ENCODE measurements around the gene CCBE1. TPM values are rescaled to one million over a fixed set of nuclear protein-coding genes. Genes with fewer than 3 reads are reported as not detected.

CCBE1 gene
- total and polyA plus RNA-seq, 9 of the 15 experiments (the other 6 are each of a cell fraction or from before 2014, with no cell fraction given), result 0.20 TPM; not detected in 8

DNA sequence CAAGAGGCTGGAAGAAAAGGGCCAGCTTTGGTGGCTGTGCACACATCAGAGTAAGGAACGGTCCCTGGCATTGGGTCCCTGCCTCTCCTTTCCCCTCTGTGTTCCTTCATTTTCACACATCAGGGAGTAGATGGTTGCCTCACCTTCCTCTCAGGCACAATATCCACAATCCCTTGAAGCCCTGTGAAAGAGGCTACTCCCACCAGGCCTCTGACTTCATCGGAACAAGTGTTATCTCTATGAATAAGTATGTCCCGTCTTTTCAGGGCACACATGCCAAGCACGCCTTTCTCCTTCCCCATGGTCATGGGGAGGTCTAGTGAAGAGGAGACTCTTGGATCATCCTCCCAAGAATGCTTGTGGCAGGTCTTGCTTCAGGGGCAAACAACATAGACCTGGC is 277.0 kb downstream of the CCBE1 start:
- ATAC-seq (no peak), FAIRE-seq (no peak), DNase-seq (ENCODE audit: extremely low read depth in 1 of 4, low spot score in 3 of 4) (no peak)
- in situ Hi-C loops (cut with MboI), result no loop called here
- no peaks in the 10 kb centered on the region for H3K9me3 ChIP-seq (replicated peaks; ENCODE audit: control insufficient read depth, insufficient read depth, low read depth, low read length)
- H3K9ac ChIP-seq (ENCODE audit: insufficient read depth in 1 of 2, low read depth in 2 of 2, low read length in 2 of 2), result no peak overlapping the region
- TF ChIP-seq DDX20 (tag; IDR thresholded peaks at IDR 0.05; ENCODE audit: low read depth), result no peak
- TF ChIP-seq NCOA4 (IDR thresholded peaks at IDR 0.05; ENCODE audit: partially characterized antibody), result no peak
- no peak for TF ChIP-seq SIN3B (IDR thresholded peaks at IDR 0.05; ENCODE audit: low read depth)
- no peak for TF ChIP-seq NFYB (IDR thresholded peaks at IDR 0.05; ENCODE audit: extremely low read depth, insufficient read length)
- TF ChIP-seq TCF7L2 (IDR thresholded peaks at IDR 0.05; ENCODE audit: low read depth, low read length), result no peak
- TF ChIP-seq EHMT2 (IDR thresholded peaks at IDR 0.05), result no peak
- no peaks in the 10 kb centered on the region for H3K9me1 ChIP-seq (ENCODE audit: control insufficient read depth, insufficient read depth, low read length)
- no peak overlapping the region for H2AFZ ChIP-seq (ENCODE audit: low read depth, low read length)
- no peaks in the 10 kb centered on the region for H4K20me1 ChIP-seq (replicated peaks; ENCODE audit: control insufficient read depth, insufficient read depth, low read length)
- no peaks in the 10 kb centered on the region for H3K36me3 ChIP-seq (ENCODE audit: control insufficient read depth, insufficient read depth, low read length)
- H3K27ac ChIP-seq (ENCODE audit: extremely low read depth, low read depth, low read length), result no peak overlapping the region
- H3K4me3 ChIP-seq, result no peak overlapping the region
- H3K4me1 ChIP-seq (replicated peaks in 1 of 2; ENCODE audit: control insufficient read depth in 2 of 2, insufficient read depth in 2 of 2, low read length in 2 of 2), result no peaks in the 10 kb centered on the region
- BruUV-seq (replicated peaks), result no TSS peak
- POLR2A ChIA-PET, result interaction anchor here (0.5 kb wide), 1 partner anchor 46 kb away, joined by 4 read pairs; no protein-coding TSS in a partner anchor
- WGBS (ENCODE audit: insufficient coverage, low coverage, missing lambda C conversion rate), result 0% methylated on average over 3 of the region's 4 CpGs
- H3K4me2 ChIP-seq (ENCODE audit: insufficient read depth, low read length), result no peak overlapping the region
- no peaks in the 10 kb centered on the region for H3K79me2 ChIP-seq (ENCODE audit: control insufficient read depth, insufficient read depth, low read length)
- CTCF ChIA-PET (ENCODE audit: low intra/inter-chr PET ratio), result no interaction called here
- H3K27me3 ChIP-seq (ENCODE audit: control insufficient read depth in 2 of 2, insufficient read depth in 2 of 2, low read length in 2 of 2), result peaks cover 0 to 6% of the 10 kb centered on the region in 2 experiments; a peak in 1 of 5 replicates
- intact Hi-C loops (cut with micrococcal nuclease), result no loop called here

DNA sequence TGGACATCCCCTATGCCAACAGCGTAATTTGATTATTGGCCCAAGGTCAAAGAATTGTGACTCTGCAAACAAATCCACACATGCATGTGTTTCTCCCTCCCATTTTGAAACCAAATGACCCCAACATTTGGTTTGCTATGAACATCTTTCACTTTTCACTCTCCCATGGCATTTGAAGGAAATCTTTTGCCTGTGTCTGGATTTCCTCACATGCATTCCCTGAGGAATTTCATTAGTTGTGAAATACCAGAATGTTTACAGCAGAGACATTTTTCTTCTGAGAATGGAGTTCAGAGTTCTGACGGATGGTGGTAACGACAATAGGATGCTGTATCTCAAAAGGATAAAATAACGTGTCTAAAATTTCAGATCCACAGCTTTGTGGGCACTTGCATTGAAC is 277.8 kb downstream of the CCBE1 start:
- H3K27ac ChIP-seq (ENCODE audit: extremely low read depth, low read depth, low read length), result no peak overlapping the region
- H3K36me3 ChIP-seq (ENCODE audit: control insufficient read depth, insufficient read depth, low read length), result no peaks in the 10 kb centered on the region
- no peak overlapping the region for H3K4me2 ChIP-seq (ENCODE audit: insufficient read depth, low read length)
- no peak for DNase-seq (ENCODE audit: extremely low read depth in 1 of 4, low spot score in 3 of 4)
- no peak overlapping the region for H2AFZ ChIP-seq (ENCODE audit: low read depth, low read length)
- no peaks in the 10 kb centered on the region for H4K20me1 ChIP-seq (replicated peaks; ENCODE audit: control insufficient read depth, insufficient read depth, low read length)
- H3K9me3 ChIP-seq (replicated peaks; ENCODE audit: control insufficient read depth, insufficient read depth, low read depth, low read length), result no peaks in the 10 kb centered on the region
- H3K9ac ChIP-seq (ENCODE audit: insufficient read depth in 1 of 2, low read depth in 2 of 2, low read length in 2 of 2), result no peak overlapping the region
- H3K9me1 ChIP-seq (ENCODE audit: control insufficient read depth, insufficient read depth, low read length), result no peaks in the 10 kb centered on the region
- ChIA-PET CTCF (ENCODE audit: low intra/inter-chr PET ratio) (no interaction called here), POLR2A (no interaction called here)
- peaks cover 0 to 6% of the 10 kb centered on the region in 2 experiments; a peak in 1 of 5 replicates for H3K27me3 ChIP-seq (ENCODE audit: control insufficient read depth in 2 of 2, insufficient read depth in 2 of 2, low read length in 2 of 2)
- in situ Hi-C loops (cut with MboI) (no loop called here), intact Hi-C loops (cut with micrococcal nuclease) (no loop called here)
- FAIRE-seq, result no peak
- no peaks in the 10 kb centered on the region for H3K4me1 ChIP-seq (replicated peaks in 1 of 2; ENCODE audit: control insufficient read depth in 2 of 2, insufficient read depth in 2 of 2, low read length in 2 of 2)
- no TSS peak for BruUV-seq (replicated peaks)
- no peak for ATAC-seq
- 0% methylated on average over 4 of the region's 4 CpGs for WGBS (ENCODE audit: insufficient coverage, low coverage, missing lambda C conversion rate)
- H3K4me3 ChIP-seq, result no peak overlapping the region
- H3K79me2 ChIP-seq (ENCODE audit: control insufficient read depth, insufficient read depth, low read length), result no peaks in the 10 kb centered on the region
- TF ChIP-seq, protein P1, sequence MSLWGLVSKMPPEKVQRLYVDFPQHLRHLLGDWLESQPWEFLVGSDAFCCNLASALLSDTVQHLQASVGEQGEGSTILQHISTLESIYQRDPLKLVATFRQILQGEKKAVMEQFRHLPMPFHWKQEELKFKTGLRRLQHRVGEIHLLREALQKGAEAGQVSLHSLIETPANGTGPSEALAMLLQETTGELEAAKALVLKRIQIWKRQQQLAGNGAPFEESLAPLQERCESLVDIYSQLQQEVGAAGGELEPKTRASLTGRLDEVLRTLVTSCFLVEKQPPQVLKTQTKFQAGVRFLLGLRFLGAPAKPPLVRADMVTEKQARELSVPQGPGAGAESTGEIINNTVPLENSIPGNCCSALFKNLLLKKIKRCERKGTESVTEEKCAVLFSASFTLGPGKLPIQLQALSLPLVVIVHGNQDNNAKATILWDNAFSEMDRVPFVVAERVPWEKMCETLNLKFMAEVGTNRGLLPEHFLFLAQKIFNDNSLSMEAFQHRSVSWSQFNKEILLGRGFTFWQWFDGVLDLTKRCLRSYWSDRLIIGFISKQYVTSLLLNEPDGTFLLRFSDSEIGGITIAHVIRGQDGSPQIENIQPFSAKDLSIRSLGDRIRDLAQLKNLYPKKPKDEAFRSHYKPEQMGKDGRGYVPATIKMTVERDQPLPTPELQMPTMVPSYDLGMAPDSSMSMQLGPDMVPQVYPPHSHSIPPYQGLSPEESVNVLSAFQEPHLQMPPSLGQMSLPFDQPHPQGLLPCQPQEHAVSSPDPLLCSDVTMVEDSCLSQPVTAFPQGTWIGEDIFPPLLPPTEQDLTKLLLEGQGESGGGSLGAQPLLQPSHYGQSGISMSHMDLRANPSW (CRISPR knock-in tag; IDR thresholded peaks at IDR 0.05), result no peak
- TF ChIP-seq STAT5B (CRISPR knock-in tag; IDR thresholded peaks at IDR 0.05), result no peak
- TF ChIP-seq, protein P2, sequence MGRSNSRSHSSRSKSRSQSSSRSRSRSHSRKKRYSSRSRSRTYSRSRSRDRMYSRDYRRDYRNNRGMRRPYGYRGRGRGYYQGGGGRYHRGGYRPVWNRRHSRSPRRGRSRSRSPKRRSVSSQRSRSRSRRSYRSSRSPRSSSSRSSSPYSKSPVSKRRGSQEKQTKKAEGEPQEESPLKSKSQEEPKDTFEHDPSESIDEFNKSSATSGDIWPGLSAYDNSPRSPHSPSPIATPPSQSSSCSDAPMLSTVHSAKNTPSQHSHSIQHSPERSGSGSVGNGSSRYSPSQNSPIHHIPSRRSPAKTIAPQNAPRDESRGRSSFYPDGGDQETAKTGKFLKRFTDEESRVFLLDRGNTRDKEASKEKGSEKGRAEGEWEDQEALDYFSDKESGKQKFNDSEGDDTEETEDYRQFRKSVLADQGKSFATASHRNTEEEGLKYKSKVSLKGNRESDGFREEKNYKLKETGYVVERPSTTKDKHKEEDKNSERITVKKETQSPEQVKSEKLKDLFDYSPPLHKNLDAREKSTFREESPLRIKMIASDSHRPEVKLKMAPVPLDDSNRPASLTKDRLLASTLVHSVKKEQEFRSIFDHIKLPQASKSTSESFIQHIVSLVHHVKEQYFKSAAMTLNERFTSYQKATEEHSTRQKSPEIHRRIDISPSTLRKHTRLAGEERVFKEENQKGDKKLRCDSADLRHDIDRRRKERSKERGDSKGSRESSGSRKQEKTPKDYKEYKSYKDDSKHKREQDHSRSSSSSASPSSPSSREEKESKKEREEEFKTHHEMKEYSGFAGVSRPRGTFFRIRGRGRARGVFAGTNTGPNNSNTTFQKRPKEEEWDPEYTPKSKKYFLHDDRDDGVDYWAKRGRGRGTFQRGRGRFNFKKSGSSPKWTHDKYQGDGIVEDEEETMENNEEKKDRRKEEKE (IDR thresholded peaks at IDR 0.05; ENCODE audit: borderline replicate concordance in 1 of 2, control insufficient read depth in 1 of 2, low read depth in 2 of 2, low read length in 1 of 2), result no peak
- TF ChIP-seq SREBF2 (CRISPR knock-in tag; IDR thresholded peaks at IDR 0.05), result no peak
